WTC11 (cell line): ENCODE results near the gene SLC24A3. TPM values are rescaled to one million over a fixed set of nuclear protein-coding genes. Genes with fewer than 3 reads are reported as not detected.

Experiments used
- ATAC-seq: fragments of 200-7000 bp; cut with Tn5 transposase; 2 replicates; pipeline ENCODE4 v1.10.0; 2021; ENCODE audit warnings: mild to moderate bottlenecking, moderate library complexity
- CTCF ChIA-PET: fragments of 300-600 bp; sonication (Branson Sonifier 250); formaldehyde crosslinking; loops from one replicate; lab custom pipeline; 2021; ENCODE audit warnings: antibody characterized with exemption; lab: Charles Lee
- POLR2A ChIA-PET: fragments of 350-600 bp; sonication (Branson Sonifier 250); formaldehyde crosslinking; loops from one replicate; lab custom pipeline; 2021; ENCODE audit warnings: antibody characterized with exemption; lab: Charles Lee
- DNase-seq: peaks from one replicate; pipeline ENCODE4 v3.0.0; 2021; ENCODE audit warnings: low spot score
- H3K27ac Mint-ChIP-seq: 2 replicates; pipeline ENCODE4 v1.8.0; 2021; ENCODE audit warnings: mixed read lengths
- H3K27me3 Mint-ChIP-seq: 2 replicates; pipeline ENCODE4 v1.8.0; 2021; ENCODE audit warnings: low read depth, mild to moderate bottlenecking, moderate library complexity, mixed read lengths
- H3K36me3 Mint-ChIP-seq: 2 replicates; pipeline ENCODE4 v1.8.0; 2021; ENCODE audit warnings: mixed read lengths
- H3K4me1 Mint-ChIP-seq: 2 replicates; pipeline ENCODE4 v1.8.0; 2022; ENCODE audit warnings: mixed read lengths
- H3K4me3 Mint-ChIP-seq: 2 replicates; pipeline ENCODE4 v1.8.0; 2021; ENCODE audit warnings: mild to moderate bottlenecking, moderate library complexity, mixed read lengths
- H3K9me3 Mint-ChIP-seq: 2 replicates; pipeline ENCODE4 v1.8.0; 2021; ENCODE audit warnings: mixed read lengths
- CREM ChIP-seq: sonication (generic); formaldehyde crosslinking; IDR thresholded peaks from 2 replicates; pipeline ENCODE4 v1.8.1; 2022; ENCODE audit warnings: mild to moderate bottlenecking, missing genetic modification reagents, moderate library complexity
- MYBL2 ChIP-seq: sonication (generic); formaldehyde crosslinking; IDR thresholded peaks from 2 replicates; pipeline ENCODE4 v1.8.1; 2023; ENCODE audit warnings: mild to moderate bottlenecking, moderate library complexity, missing genetic modification reagents
- NFATC4 ChIP-seq: fragments of 250-450 bp; sonication (Bioruptor Pico); IDR thresholded peaks from 2 replicates; pipeline ENCODE4 v1.9.0; 2021; ENCODE audit warnings: mild to moderate bottlenecking
- NFYB ChIP-seq: sonication (generic); formaldehyde crosslinking; conservative IDR thresholded peaks from 2 replicates; pipeline ENCODE4 v1.8.0; 2022; ENCODE audit warnings: low read depth, missing genetic modification reagents
- RELA ChIP-seq: sonication (generic); formaldehyde crosslinking; IDR thresholded peaks from 2 replicates; pipeline ENCODE4 v1.8.1; 2022; ENCODE audit warnings: missing genetic modification reagents, mild to moderate bottlenecking, borderline replicate concordance
- SP1 ChIP-seq: sonication (generic); formaldehyde crosslinking; conservative IDR thresholded peaks from 2 replicates; pipeline ENCODE4 v1.8.1; 2022; ENCODE audit warnings: missing genetic modification reagents
- TCF7 ChIP-seq: sonication (generic); formaldehyde crosslinking; IDR thresholded peaks from 2 replicates; pipeline ENCODE4 v1.8.0; 2022; ENCODE audit warnings: mild to moderate bottlenecking, low read depth, missing genetic modification reagents, moderate library complexity
- TP53 ChIP-seq: sonication (generic); formaldehyde crosslinking; IDR thresholded peaks from 2 replicates; pipeline ENCODE4 v1.8.1; 2023; ENCODE audit warnings: mild to moderate bottlenecking, missing genetic modification reagents
- ZBTB21 ChIP-seq: sonication (generic); formaldehyde crosslinking; IDR thresholded peaks from 2 replicates; pipeline ENCODE4 v1.8.1; 2023; ENCODE audit warnings: mild to moderate bottlenecking, missing genetic modification reagents, borderline replicate concordance
- ZNF121 ChIP-seq: sonication (generic); formaldehyde crosslinking; IDR thresholded peaks from 2 replicates; pipeline ENCODE4 v1.8.0; 2023; ENCODE audit warnings: missing genetic modification reagents
- ZNF138 ChIP-seq: sonication (generic); formaldehyde crosslinking; conservative IDR thresholded peaks from 2 replicates; pipeline ENCODE4 v1.8.1; 2022; ENCODE audit warnings: mild to moderate bottlenecking, moderate library complexity, missing genetic modification reagents
- ZNF232 ChIP-seq: sonication (generic); formaldehyde crosslinking; IDR thresholded peaks from 2 replicates; pipeline ENCODE4 v1.8.0; 2022; ENCODE audit warnings: mild to moderate bottlenecking, missing genetic modification reagents
- total RNA-seq: library from RNA; stranded (reverse); gene quantifications from 3 replicates; pipeline ENCODE4 v1.2.3, GENCODE V29; 2021
- TF ChIP-seq, protein P1 (sequence below): sonication (generic); formaldehyde crosslinking; IDR thresholded peaks from 2 replicates; pipeline ENCODE4 v1.8.1; 2022; ENCODE audit warnings: low read depth, mild to moderate bottlenecking, moderate library complexity, missing genetic modification reagents, borderline replicate concordance
- TF ChIP-seq, protein P2 (sequence below): sonication (generic); formaldehyde crosslinking; IDR thresholded peaks from 2 replicates; pipeline ENCODE4 v1.8.1; 2023; ENCODE audit warnings: mild to moderate bottlenecking, missing genetic modification reagents, borderline replicate concordance
- TF ChIP-seq, protein P3 (sequence below): sonication (generic); formaldehyde crosslinking; IDR thresholded peaks from 2 replicates; pipeline ENCODE4 v1.8.1; 2023; ENCODE audit warnings: mild to moderate bottlenecking, missing genetic modification reagents, moderate library complexity
- TF ChIP-seq, protein P4 (sequence below): sonication (generic); formaldehyde crosslinking; IDR thresholded peaks from 2 replicates; pipeline ENCODE4 v1.8.0; 2023; ENCODE audit warnings: missing genetic modification reagents
- TF ChIP-seq, protein P5 (sequence below): fragments of 250-450 bp; sonication (Bioruptor Pico); conservative IDR thresholded peaks from 2 replicates; pipeline ENCODE4 v1.9.0; 2021; ENCODE audit warnings: mild to moderate bottlenecking
- TF ChIP-seq, protein P6 (sequence below): sonication (generic); formaldehyde crosslinking; IDR thresholded peaks from 2 replicates; pipeline ENCODE4 v1.8.0; 2022; ENCODE audit warnings: mild to moderate bottlenecking, missing genetic modification reagents

SLC24A3 gene
- total RNA-seq, 1 experiment from 2014 or later = 5.7 TPM

DNA sequence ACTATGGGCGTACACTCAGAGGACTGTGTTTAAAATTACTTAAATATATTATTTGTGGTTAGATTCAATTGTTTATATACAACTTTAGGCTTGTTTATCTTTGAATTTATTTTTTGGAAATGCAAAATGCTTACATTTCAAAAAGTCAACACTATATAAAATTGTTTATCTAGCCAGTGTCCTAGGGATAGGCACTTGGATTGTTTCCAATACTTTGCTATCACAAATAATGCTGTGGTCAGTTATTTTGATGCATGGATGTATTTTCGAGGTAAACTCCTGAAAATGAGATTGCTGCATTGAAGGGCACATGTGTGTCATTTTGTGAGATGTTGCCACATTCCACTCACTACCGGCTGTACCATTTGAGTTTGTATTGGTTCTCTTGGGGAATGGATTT is 213.9 kb downstream of the SLC24A3 start:
- ChIA-PET POLR2A (no interaction called here), CTCF (no interaction called here)
- ATAC-seq = no peak
- H3K4me1 Mint-ChIP-seq = peaks cover 50% of the 10 kb centered on the region
- no peak overlapping the region for H3K4me3 Mint-ChIP-seq
- H3K27me3 Mint-ChIP-seq = no peaks in the 10 kb centered on the region; the same call in 1 of the 2 replicates
- H3K36me3 Mint-ChIP-seq = peaks cover 2% of the 10 kb centered on the region; the same call in 1 of the 2 replicates
- 0 out of 2 replicates have a peak, but pooled peaks cover 2% of the 10 kb centered on the region for H3K9me3 Mint-ChIP-seq
- DNase-seq = no peak
- no peak overlapping the region for H3K27ac Mint-ChIP-seq
- no peak for TF ChIP-seq NFYB (CRISPR knock-in tag)
- TF ChIP-seq, protein P1, sequence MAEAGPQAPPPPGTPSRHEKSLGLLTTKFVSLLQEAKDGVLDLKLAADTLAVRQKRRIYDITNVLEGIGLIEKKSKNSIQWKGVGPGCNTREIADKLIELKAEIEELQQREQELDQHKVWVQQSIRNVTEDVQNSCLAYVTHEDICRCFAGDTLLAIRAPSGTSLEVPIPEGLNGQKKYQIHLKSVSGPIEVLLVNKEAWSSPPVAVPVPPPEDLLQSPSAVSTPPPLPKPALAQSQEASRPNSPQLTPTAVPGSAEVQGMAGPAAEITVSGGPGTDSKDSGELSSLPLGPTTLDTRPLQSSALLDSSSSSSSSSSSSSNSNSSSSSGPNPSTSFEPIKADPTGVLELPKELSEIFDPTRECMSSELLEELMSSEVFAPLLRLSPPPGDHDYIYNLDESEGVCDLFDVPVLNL (CRISPR knock-in tag) = no peak
- TF ChIP-seq MYBL2 (CRISPR knock-in tag) = no peak
- TF ChIP-seq NFATC4 (CRISPR knock-in tag) = no peak
- no peak for TF ChIP-seq ZNF121 (CRISPR knock-in tag)
- TF ChIP-seq RELA = no peak
- no peak for TF ChIP-seq ZNF232 (CRISPR knock-in tag)
- no peak for TF ChIP-seq ZBTB21
- TF ChIP-seq, protein P2, sequence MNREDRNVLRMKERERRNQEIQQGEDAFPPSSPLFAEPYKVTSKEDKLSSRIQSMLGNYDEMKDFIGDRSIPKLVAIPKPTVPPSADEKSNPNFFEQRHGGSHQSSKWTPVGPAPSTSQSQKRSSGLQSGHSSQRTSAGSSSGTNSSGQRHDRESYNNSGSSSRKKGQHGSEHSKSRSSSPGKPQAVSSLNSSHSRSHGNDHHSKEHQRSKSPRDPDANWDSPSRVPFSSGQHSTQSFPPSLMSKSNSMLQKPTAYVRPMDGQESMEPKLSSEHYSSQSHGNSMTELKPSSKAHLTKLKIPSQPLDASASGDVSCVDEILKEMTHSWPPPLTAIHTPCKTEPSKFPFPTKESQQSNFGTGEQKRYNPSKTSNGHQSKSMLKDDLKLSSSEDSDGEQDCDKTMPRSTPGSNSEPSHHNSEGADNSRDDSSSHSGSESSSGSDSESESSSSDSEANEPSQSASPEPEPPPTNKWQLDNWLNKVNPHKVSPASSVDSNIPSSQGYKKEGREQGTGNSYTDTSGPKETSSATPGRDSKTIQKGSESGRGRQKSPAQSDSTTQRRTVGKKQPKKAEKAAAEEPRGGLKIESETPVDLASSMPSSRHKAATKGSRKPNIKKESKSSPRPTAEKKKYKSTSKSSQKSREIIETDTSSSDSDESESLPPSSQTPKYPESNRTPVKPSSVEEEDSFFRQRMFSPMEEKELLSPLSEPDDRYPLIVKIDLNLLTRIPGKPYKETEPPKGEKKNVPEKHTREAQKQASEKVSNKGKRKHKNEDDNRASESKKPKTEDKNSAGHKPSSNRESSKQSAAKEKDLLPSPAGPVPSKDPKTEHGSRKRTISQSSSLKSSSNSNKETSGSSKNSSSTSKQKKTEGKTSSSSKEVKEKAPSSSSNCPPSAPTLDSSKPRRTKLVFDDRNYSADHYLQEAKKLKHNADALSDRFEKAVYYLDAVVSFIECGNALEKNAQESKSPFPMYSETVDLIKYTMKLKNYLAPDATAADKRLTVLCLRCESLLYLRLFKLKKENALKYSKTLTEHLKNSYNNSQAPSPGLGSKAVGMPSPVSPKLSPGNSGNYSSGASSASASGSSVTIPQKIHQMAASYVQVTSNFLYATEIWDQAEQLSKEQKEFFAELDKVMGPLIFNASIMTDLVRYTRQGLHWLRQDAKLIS (CRISPR knock-in tag) = no peak
- TF ChIP-seq, protein P3, sequence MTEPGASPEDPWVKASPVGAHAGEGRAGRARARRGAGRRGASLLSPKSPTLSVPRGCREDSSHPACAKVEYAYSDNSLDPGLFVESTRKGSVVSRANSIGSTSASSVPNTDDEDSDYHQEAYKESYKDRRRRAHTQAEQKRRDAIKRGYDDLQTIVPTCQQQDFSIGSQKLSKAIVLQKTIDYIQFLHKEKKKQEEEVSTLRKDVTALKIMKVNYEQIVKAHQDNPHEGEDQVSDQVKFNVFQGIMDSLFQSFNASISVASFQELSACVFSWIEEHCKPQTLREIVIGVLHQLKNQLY (CRISPR knock-in tag) = no peak
- TF ChIP-seq, all 79 proteins: peak for 0

DNA sequence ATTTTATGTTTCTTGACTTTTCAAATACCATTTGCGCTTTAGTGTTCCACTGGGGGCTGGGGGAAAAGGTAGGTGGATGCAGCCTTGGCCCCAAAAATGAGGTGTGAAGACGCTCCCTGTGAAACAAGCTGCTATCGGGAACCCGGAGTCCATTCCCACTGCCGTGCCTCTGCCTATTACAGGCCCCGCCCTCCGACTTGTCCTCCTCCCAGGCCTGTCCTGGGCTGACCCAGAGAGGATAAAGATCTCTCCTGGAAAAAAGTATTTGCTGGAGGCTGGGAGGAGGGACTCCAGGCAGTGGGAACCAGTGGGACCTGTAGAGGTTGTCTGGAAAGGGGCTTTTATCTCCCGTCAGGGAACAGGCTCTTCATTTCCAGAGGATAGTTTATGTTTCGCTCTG is 215.0 kb downstream of the SLC24A3 start:
- Mint-ChIP-seq H3K9me3 (no peaks in the 10 kb centered on the region), H3K36me3 (no peaks in the 10 kb centered on the region), H3K27ac (no peak overlapping the region), H3K27me3 (no peaks in the 10 kb centered on the region), H3K4me3 (no peak overlapping the region), H3K4me1 (peaks cover 50% of the 10 kb centered on the region)
- TF ChIP-seq TCF7 (no peak), ZNF138 (no peak), SP1 (CRISPR knock-in tag) (no peak), TP53 (CRISPR knock-in tag) (no peak), CREM (CRISPR knock-in tag) (no peak)
- TF ChIP-seq, protein P4, sequence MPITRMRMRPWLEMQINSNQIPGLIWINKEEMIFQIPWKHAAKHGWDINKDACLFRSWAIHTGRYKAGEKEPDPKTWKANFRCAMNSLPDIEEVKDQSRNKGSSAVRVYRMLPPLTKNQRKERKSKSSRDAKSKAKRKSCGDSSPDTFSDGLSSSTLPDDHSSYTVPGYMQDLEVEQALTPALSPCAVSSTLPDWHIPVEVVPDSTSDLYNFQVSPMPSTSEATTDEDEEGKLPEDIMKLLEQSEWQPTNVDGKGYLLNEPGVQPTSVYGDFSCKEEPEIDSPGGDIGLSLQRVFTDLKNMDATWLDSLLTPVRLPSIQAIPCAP = no peak
- TF ChIP-seq, protein P5, sequence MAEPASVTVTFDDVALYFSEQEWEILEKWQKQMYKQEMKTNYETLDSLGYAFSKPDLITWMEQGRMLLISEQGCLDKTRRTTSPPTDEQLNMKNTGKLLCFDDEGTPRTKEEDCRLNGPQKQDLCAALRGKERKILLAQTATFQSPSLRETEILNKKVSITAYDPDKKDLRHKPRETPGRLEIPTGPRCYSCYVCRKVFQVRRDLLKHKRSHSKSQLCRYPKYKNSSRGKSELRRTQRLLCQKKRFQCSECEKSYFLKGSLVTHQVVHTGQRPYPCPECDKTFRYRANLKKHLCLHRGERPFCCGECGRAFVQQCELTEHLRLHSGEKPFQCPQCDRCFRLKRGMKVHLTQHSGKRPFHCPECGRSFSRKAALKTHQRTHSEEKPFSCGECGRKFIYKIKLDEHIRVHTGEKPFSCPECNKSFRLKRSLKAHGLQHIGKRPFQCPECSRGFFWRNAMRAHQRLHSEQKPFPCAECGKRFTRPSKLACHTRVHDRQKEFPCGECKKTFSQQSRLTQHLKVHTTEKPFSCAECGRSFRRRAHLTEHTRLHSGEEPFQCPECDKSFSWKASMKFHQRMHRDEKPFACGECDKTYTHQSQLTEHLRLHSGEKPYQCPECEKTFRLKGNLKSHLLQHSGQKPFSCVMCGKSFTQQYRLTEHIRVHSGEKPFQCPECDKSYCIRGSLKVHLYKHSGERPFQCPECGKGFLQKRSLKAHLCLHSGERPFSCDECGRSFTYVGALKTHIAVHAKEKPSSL = no peak
- TF ChIP-seq, protein P6, sequence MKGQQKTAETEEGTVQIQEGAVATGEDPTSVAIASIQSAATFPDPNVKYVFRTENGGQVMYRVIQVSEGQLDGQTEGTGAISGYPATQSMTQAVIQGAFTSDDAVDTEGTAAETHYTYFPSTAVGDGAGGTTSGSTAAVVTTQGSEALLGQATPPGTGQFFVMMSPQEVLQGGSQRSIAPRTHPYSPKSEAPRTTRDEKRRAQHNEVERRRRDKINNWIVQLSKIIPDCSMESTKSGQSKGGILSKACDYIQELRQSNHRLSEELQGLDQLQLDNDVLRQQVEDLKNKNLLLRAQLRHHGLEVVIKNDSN (CRISPR knock-in tag) = no peak
- CTCF ChIA-PET = no interaction called here
- POLR2A ChIA-PET = no interaction called here
- ATAC-seq (peak; percentile 64), DNase-seq (peak; percentile 31)
